Measurements from ENCODE around the gene IL7R. TPM values are rescaled to one million over a fixed set of nuclear protein-coding genes. Genes with fewer than 3 reads are reported as not detected.

Gene IL7R
- total and polyA plus RNA-seq, 2 donors (not counting 3 experiments of a cell fraction or from before 2014, with no cell fraction given), result 1.0 to 1.2 TPM

DNA sequence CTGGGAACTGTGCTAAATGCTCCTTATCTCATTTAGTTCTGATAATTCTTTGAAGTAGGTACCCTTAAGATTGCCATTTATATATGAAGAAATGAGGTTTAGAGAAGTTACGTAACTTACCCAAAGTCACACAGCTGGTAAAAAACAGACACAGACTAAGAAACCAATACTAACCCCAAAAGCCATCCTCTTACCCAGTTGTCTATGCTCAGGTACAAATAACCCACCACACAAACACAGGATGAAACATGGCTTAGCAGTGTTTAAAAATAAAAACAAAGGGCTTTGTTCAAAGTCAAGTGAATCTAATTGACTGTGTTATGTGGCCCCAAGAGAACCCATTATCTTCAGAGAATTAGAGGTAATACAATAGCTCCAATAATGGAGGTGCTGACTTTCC lies 37.0 kb upstream of the IL7R start:
- TF ChIP-seq POLR2AphosphoS5 (IDR thresholded peaks at IDR 0.05; ENCODE audit: insufficient read depth, low read depth, low read length) (no peak), JUN (IDR thresholded peaks at IDR 0.05; ENCODE audit: borderline replicate concordance, insufficient read depth, insufficient read length, low read depth) (no peak), MYC (IDR thresholded peaks at IDR 0.05; ENCODE audit: low read depth, low read length) (no peak), MAX (IDR thresholded peaks at IDR 0.05; ENCODE audit: insufficient read depth, insufficient read length) (no peak), EZH2 (IDR thresholded peaks at IDR 0.05; ENCODE audit: borderline replicate concordance, low read depth, low read length, severe bottlenecking) (no peak), GATA2 (IDR thresholded peaks at IDR 0.05; ENCODE audit: insufficient read depth, insufficient read length, low read depth, low read length) (no peak), POLR2A (IDR thresholded peaks at IDR 0.05; ENCODE audit: low read depth, low read length) (no peak), FOS (IDR thresholded peaks at IDR 0.05; ENCODE audit: borderline replicate concordance, insufficient read depth, low read length) (no peak)
- TF ChIP-seq, protein P1, sequence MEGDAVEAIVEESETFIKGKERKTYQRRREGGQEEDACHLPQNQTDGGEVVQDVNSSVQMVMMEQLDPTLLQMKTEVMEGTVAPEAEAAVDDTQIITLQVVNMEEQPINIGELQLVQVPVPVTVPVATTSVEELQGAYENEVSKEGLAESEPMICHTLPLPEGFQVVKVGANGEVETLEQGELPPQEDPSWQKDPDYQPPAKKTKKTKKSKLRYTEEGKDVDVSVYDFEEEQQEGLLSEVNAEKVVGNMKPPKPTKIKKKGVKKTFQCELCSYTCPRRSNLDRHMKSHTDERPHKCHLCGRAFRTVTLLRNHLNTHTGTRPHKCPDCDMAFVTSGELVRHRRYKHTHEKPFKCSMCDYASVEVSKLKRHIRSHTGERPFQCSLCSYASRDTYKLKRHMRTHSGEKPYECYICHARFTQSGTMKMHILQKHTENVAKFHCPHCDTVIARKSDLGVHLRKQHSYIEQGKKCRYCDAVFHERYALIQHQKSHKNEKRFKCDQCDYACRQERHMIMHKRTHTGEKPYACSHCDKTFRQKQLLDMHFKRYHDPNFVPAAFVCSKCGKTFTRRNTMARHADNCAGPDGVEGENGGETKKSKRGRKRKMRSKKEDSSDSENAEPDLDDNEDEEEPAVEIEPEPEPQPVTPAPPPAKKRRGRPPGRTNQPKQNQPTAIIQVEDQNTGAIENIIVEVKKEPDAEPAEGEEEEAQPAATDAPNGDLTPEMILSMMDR (IDR thresholded peaks at IDR 0.05; ENCODE audit: extremely low read depth in 1 of 2, insufficient read depth in 1 of 2, low read depth in 1 of 2, low read length in 2 of 2), result no peak
- Histone ChIP-seq H3K79me2 (ENCODE audit: control insufficient read depth, insufficient read depth, low read length) (no peaks in the 10 kb centered on the region), H3K9me1 (replicated peaks; ENCODE audit: control insufficient read depth, extremely low read depth, insufficient read depth, low read length) (no peaks in the 10 kb centered on the region), H3K4me3 (replicated peaks in 1 of 3; ENCODE audit: insufficient read depth in 1 of 3, low read depth in 1 of 3, low read length in 3 of 3) (no peak overlapping the region), H3K9ac (replicated peaks; ENCODE audit: extremely low read depth, insufficient read depth, low read length) (no peak overlapping the region), H3K4me1 (ENCODE audit: control insufficient read depth, extremely low read depth, insufficient read depth, low read length) (no peaks in the 10 kb centered on the region), H3K4me2 (ENCODE audit: insufficient read depth, low read length) (no peak overlapping the region), H4K20me1 (replicated peaks; ENCODE audit: control insufficient read depth, extremely low read depth, insufficient read depth, low read length) (no peaks in the 10 kb centered on the region), H3K27ac (ENCODE audit: insufficient read depth, low read depth, low read length) (no peak overlapping the region), H2AFZ (ENCODE audit: low read depth, low read length) (no peak overlapping the region), H3K27me3 (ENCODE audit: control insufficient read depth in 2 of 2, insufficient read depth in 2 of 2, low read length in 2 of 2) (peaks cover 0 to 5% of the 10 kb centered on the region in 2 experiments), H3K36me3 (ENCODE audit: control insufficient read depth in 2 of 2, extremely low read depth in 1 of 2, insufficient read depth in 2 of 2, low read length in 2 of 2) (no peaks in the 10 kb centered on the region), H3K9me3 (replicated peaks; ENCODE audit: control insufficient read depth, insufficient read depth, low read length) (no peaks in the 10 kb centered on the region)
- no TSS peak for BruUV-seq (replicated peaks)
- ChIA-PET POLR2A (no interaction called here), CTCF (no interaction called here)
- intact Hi-C loops (cut with micrococcal nuclease) (no loop called here), dilution Hi-C loops (cut with MboI; ENCODE audit: extremely low pct_ligation_motif_present, low sequenced_read_pairs) (no loop called here)
- DNase-seq (ENCODE audit: low read depth, low spot score) (no peak), FAIRE-seq (no peak)

All from endothelial cell of umbilical vein (primary cell).